ENCODE measurements around the gene DRP2. TPM values are rescaled to one million over a fixed set of nuclear protein-coding genes. Genes with fewer than 3 reads are reported as not detected.

The DRP2 gene
- total and polyA plus RNA-seq, 2 of the 4 experiments (the other 2 are of a cell fraction), result 7.0 to 7.9 TPM

GRCh38 chrX:101191217-101191750, 28.3 kb upstream of the DRP2 start:
- WGBS, 2 experiments (ENCODE audit: extremely low coverage in 2 of 2, insufficient read length in 1 of 2), result 37% methylated on average over 11 of the region's 50 CpGs; no CpG with 5 or more reads in 1 of the 2 experiments
- no peak overlapping the region for H3K27ac ChIP-seq (ENCODE audit: insufficient read depth, low read length)
- H3K79me1 ChIP-seq (ENCODE audit: low read depth in 1 of 2, low read length in 2 of 2), result no peaks in the 10 kb centered on the region
- CTCF ChIA-PET, result interaction anchor here (0.8 kb wide), 1 partner anchor 203 kb away, joined by 3 read pairs; no protein-coding TSS in a partner anchor
- H2BK15ac ChIP-seq (ENCODE audit: low read depth, low read length), result no peak overlapping the region
- H4K8ac ChIP-seq (ENCODE audit: low read depth in 2 of 2, low read length in 2 of 2), result peak overlapping the region in 1 of 2 experiments; percentile 12; a peak in 1 of 4 replicates
- in situ Hi-C loops (cut with MboI; ENCODE audit: low sequenced_read_pairs), result no loop called here
- 0 out of 2 replicates have a peak overlapping the region, but pooled peaks have one; percentile 5 for H3K4ac ChIP-seq (ENCODE audit: low read depth, low read length)
- POLR2A ChIA-PET (ENCODE audit: unreplicated experiment), result no interaction called here
- peak overlapping the region; percentile 33 for H3K4me2 ChIP-seq (ENCODE audit: low read depth, low read length)
- H3K27me3 ChIP-seq (ENCODE audit: control insufficient read depth, insufficient read depth, low read length), result 0 out of 2 replicates have a peak, but pooled peaks cover 1% of the 10 kb centered on the region
- H3K18ac ChIP-seq (ENCODE audit: low read depth, low read length), result no peak overlapping the region; the same call in 1 of the 2 replicates
- H4K91ac ChIP-seq (ENCODE audit: insufficient read depth, low read depth, low read length), result no peak overlapping the region; the same call in 1 of the 2 replicates
- H3K4me3 ChIP-seq (ENCODE audit: insufficient read depth, low read depth, low read length), result no peak overlapping the region
- no TSS peak for BruUV-seq (replicated peaks)
- ATAC-seq (ENCODE audit: low read depth) (peak; percentile 29; the same call in 1 of the 2 replicates), DNase-seq (no peak)
- peaks cover 3% of the 10 kb centered on the region for H3K4me1 ChIP-seq (ENCODE audit: control insufficient read depth, insufficient read depth, low read length)
- peaks cover 3% of the 10 kb centered on the region; the same call in 1 of the 2 replicates for H3K9me1 ChIP-seq (ENCODE audit: insufficient read depth, low read length)
- H4K20me1 ChIP-seq (ENCODE audit: insufficient read depth, low read length), result no peaks in the 10 kb centered on the region
- no peak overlapping the region for H2BK20ac ChIP-seq (ENCODE audit: low read depth, low read length)
- H2AK5ac ChIP-seq (ENCODE audit: low read depth, low read length), result no peak overlapping the region
- peak overlapping the region; percentile 53 for H2BK5ac ChIP-seq (ENCODE audit: low read depth, low read length, poor library complexity, severe bottlenecking)
- H3K36me3 ChIP-seq (ENCODE audit: control insufficient read depth, insufficient read depth, low read length), result no peaks in the 10 kb centered on the region
- no peak overlapping the region for H3K9ac ChIP-seq (ENCODE audit: low read depth, low read length)
- dilution Hi-C loops (cut with HindIII; ENCODE audit: low sequenced_read_pairs, unreplicated experiment), result no loop called here
- H3K56ac ChIP-seq (ENCODE audit: extremely low read depth, insufficient read depth, low read length), result no peak overlapping the region
- peak overlapping the region; percentile 72 for H2AK9ac ChIP-seq (replicated peaks; ENCODE audit: low read depth, low read length, poor library complexity)
- H3K9me3 ChIP-seq (ENCODE audit: control insufficient read depth, insufficient read depth, low read length), result 0 out of 2 replicates have a peak, but pooled peaks cover 3% of the 10 kb centered on the region
- H2BK120ac ChIP-seq (ENCODE audit: low read depth, low read length), result peak overlapping the region; percentile 61
- 0 out of 2 replicates have a peak overlapping the region, but pooled peaks have one; percentile 27 for H3K23ac ChIP-seq (ENCODE audit: low read depth, low read length)
- H3K14ac ChIP-seq (replicated peaks; ENCODE audit: low read depth, low read length), result no peak overlapping the region
- peak overlapping the region; percentile 87 for H2AFZ ChIP-seq (replicated peaks; ENCODE audit: low read length, poor library complexity)
- H4K5ac ChIP-seq (ENCODE audit: low read depth, low read length), result peak overlapping the region; percentile 5; the same call in 1 of the 2 replicates
- intact Hi-C loops (cut with micrococcal nuclease), result no loop called here
- TF ChIP-seq RAD21 (IDR thresholded peaks at IDR 0.05; ENCODE audit: low read length) (no peak), POLR2A (IDR thresholded peaks at IDR 0.05; ENCODE audit: low read depth, low read length) (no peak), NFE2L2 (IDR thresholded peaks at IDR 0.05; ENCODE audit: low read depth, low read length) (no peak), MAFK (IDR thresholded peaks at IDR 0.05; ENCODE audit: low read depth, low read length) (no peak), FOS (IDR thresholded peaks at IDR 0.05; ENCODE audit: low read depth, low read length) (no peak), USF2 (IDR thresholded peaks at IDR 0.05; ENCODE audit: low read depth, low read length) (no peak), RFX5 (IDR thresholded peaks at IDR 0.05; ENCODE audit: low read depth, low read length) (no peak), SMC3 (IDR thresholded peaks at IDR 0.05; ENCODE audit: low read depth, low read length) (no peak), CTCF (conservative IDR thresholded peaks at IDR 0.05; ENCODE audit: low read depth, low read length) (no peak), RCOR1 (IDR thresholded peaks at IDR 0.05; ENCODE audit: insufficient replicate concordance, low read length) (no peak), CEBPB (IDR thresholded peaks at IDR 0.05; ENCODE audit: low read depth, low read length) (no peak), CHD1 (IDR thresholded peaks at IDR 0.05; ENCODE audit: low read depth, low read length) (no peak), MAZ (IDR thresholded peaks at IDR 0.05; ENCODE audit: borderline replicate concordance, low read depth, low read length) (no peak), BHLHE40 (IDR thresholded peaks at IDR 0.05; ENCODE audit: low read depth, low read length) (no peak), ELK1 (IDR thresholded peaks at IDR 0.05; ENCODE audit: borderline replicate concordance, low read depth, low read length) (no peak)

All from IMR-90 (cell line).